NK-92 (cell line): Measurements from ENCODE around the gene NXF2.
"Not testable (repeated sequence)": the region's sequence is repeated elsewhere in the genome, so short reads cannot be mapped to it uniquely, and the experiment has no call there.

Experiments used
- DNase-seq: peaks from one replicate; lab custom pipeline; 2025; ENCODE audit not compliant: unreplicated experiment; lab: John Stamatoyannopoulos, UW

The NXF2 gene, protein sequence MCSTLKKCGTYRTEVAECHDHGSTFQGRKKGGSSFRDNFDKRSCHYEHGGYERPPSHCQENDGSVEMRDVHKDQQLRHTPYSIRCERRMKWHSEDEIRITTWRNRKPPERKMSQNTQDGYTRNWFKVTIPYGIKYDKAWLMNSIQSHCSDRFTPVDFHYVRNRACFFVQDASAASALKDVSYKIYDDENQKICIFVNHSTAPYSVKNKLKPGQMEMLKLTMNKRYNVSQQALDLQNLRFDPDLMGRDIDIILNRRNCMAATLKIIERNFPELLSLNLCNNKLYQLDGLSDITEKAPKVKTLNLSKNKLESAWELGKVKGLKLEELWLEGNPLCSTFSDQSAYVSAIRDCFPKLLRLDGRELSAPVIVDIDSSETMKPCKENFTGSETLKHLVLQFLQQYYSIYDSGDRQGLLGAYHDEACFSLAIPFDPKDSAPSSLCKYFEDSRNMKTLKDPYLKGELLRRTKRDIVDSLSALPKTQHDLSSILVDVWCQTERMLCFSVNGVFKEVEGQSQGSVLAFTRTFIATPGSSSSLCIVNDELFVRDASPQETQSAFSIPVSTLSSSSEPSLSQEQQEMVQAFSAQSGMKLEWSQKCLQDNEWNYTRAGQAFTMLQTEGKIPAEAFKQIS

DNA sequence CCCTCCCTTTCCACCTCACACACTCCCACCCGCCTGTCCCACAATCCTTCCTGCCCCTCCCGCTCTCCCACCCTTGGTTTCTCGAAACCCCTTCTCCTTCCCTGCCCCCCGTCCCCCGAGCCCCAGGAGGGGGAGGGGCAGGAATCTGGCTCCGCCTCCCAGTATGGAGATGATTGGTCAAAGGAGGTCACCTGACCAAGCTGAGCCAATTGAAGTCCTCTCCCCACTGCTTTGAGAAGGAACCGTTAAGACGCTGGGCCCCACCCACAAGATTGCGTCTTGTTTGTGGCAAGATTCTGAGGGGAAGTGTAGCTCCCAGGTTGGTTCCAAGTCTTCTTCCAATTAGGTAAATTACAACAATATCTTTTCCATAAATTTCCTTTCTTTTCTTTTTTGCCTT is at the start of gene NXF2:
NXF2 (plus strand) TSS at position 275 of the 400 bp plus-strand sequence. CDS start 59,912 bp downstream, outside the sequence.
- not testable (repeated sequence) for DNase-seq

DNA sequence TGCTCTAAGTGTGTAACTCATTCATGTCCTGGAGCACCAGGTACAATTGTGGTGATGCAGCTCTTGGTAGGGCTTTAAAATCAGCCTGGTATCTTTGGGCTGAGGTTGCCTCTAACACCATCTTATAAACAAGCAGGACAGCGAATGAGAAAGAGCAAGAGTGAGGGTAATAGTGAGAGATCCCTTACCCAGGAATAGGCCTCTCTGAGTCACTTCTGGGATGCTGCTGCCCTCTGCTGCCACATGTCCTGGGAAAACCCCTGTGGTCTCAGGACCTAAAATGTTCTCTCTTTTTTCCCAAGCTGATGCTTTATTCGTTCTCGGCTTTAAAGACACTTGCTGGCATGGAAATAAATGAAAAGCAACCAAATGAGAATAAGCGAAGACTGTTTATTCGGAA is 39.0 kb upstream of the NXF2 start:
- not testable (repeated sequence) for DNase-seq

DNA sequence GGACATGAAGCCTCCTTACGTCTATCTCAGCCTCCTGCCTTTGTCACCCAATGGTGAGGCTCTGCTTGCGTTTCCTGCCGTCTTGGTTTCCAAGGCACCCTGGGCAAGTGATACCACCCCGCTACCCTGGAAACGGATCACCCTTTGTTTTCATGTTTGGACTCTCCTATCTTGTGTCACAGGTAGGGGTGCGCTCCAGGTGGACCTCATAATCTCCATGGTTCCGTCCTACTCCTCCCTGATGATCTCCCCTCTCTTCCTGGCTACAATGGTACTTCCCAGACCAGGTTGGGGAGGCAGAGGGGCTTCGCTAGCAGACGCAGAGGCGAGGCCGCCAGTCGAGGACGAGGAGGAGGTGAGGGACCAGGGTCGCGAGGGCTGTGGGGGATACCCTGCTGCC is 32.0 kb upstream of the NXF2 start, which contains the start of gene TCP11X1:
TCP11X1 (plus strand) TSS at position 316 of the 400 bp plus-strand sequence.
- not testable (repeated sequence) for DNase-seq

DNA sequence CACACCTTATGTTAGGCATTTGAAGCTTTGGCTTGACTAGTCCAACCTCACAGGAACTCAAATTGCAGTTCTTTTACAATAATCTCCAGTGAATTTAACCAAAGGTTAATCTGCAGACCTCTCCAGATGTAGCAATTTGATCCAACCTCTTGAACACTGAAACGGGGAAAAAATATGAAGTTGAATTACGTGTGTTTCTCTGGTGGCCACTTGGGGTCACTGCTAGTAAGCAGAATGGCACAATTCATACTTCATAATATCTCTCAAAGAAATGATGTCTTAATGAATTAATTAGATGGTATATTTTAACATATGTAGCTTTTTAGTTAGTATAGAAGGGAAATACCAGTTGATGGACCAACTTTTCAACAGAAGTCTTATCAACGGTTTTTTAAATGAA is 30.5 kb upstream of the NXF2 start:
- not testable (repeated sequence) for DNase-seq

DNA sequence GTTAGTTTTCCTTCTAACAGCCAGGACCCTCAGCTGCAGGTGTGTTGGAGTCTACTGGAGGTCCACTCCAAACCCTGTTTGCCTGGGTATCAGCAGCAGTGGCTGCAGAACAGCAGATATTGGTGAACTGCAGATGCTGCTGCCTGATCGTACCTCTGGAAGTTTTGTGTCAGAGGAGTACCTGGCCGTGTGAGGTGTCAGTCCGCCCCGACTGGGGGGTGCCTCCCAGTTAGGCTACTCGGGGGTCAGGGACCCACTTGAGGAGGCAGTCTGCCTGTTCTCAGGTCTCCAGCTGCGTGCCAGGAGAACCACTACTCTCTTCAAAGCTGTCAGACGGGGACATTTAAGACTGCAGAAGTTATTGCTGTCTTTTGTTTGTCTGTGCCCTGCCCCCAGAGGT is 11.3 kb upstream of the NXF2 start:
- DNase-seq, result not testable (repeated sequence)

DNA sequence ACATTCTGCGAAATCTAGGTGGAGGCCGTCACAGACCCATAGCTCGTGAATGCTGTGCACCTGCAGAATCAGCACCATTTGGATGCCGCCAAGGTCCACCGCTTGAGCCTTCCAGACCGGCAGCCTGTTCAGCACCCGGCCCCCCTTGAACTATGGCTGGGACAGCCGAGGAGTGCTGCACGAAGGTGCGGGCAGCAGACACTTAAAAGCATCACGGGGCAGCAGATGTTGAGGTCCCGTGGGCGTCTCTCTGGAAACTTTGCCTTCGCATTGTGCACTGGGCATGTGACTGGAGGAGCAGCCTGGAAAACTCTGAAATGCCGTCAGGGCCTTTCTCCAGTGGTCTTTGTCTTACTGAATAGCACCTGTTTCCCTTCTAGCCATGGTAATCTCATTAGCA is 6.7 kb upstream of the NXF2 start:
- DNase-seq, result not testable (repeated sequence)

DNA sequence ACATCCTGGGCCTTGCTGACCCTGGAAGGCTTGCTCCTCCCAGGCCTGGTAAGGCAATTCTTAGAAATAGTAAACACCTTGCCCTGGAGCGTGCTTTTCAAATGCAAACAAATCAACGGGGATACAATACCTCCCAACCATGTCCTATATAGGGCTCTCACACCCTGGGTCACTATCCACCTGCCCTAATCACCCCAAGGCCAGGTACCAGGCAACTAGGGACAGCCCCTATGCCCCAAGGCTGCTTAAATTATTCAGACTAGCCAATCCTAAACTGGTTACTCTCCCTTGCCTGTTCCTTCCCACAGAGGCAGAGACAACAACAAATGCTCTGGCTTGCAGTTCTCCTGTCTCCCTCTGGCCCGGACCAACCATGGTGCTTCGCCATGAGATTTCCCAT is 25.3 kb downstream of the NXF2 start:
- DNase-seq, result not testable (repeated sequence)

DNA sequence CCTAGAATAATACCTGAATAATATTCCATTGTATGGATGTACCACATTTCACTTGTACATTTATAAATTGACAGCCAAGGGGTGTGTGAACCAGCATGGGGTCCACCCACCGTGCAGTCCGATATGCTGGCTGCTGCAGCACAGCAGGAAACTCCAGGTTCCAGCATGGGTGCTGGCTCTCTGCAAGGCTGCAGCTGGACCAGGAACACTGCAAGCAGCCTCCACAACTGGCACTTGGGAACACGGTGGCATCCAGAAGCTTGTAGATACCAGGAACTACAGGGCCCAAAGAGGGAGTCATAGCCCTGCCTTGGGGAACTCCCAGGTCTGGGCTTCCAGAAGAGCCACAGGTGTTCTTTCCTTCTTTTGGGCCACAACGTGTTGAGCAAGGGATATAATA is 91.2 kb downstream of the NXF2 start:
- DNase-seq, result no peak

DNA sequence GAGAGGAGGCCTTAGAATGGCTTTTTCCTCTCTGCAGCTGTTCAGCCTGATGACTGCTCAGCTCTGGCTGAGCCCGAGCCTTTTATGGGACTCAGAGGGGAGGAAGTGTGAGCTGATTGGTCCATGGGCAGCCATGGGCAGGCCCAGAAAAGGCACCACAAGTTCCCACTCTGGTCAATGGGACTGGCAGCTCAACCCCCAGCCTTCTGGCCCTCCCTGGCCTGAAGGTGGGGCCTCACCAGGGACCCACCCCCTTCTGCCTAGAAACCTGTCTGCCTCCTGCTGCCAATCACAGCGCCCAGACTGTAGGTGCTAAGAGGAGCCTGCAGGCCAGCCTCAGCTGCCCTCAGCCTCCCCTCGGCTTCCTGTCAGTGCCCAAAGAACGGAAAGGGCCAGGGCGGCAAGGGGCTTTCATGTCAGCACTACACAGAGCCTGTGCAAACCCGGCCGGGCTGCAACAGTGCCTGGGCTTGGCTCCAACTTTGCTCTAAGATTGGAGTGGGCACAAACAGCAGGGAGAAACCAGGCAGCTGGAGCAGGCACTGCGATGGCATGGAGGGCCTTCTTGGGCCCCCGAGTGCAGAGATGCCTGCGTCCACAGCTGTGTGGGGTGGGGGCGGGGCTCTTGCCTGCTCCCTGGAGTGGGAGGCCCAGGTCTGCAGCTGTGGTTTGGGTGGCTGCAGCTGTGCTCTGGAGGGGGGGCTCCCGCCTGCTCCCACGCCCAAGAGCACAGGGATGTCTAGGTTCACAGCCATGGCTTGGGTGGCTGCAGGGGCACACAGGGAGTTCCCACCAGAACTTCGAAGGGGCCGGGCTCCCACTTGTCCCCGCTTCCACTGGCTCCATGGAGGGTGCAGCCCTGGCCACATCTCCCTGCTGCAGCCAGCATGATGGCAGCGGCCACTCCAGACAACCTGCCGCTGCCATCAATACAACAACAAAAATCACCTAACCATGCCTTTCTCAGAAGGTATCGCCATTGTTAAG is 92.6 kb downstream of the NXF2 start:
- DNase-seq, result no peak

DNA sequence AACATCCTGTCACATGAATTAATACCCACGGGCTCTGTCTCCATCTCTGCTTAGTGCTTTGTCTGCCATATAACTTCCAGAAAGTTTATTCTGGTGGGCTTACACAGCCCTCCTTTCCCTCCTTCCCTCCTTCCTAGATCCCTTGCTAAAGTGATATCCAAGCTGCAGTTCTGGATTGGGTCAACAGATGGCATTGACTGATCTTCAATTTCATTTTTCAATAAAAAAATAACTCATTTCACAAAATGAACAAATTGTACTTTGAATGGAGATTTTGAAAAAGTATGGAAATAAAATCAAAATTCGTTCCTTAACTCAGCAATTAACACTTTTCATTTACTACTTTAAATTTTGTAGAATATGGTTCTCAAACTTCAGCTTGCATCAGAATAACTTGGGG is 94.9 kb downstream of the NXF2 start:
- no peak for DNase-seq

DNA sequence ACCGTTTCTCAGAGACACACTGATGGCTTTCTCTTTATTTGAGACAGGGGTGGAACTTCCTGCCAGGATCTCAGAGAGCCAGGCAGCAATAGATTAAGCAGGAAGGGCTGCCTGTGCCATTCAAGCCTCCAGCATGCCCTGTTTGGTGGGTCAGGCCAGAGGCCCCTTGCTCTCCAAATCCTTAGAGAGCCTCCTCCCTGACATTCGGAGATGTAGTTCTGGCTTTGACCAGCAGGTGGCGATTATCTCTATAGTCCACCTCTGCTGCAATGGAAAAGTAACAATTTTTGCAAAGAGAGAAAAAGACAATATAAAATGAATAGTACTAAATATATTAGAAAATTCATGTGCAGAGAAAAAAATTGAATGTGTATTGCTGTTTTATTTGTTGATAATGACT is 98.9 kb downstream of the NXF2 start:
- no peak for DNase-seq
